Measurements from ENCODE around the gene NEU2.

The NEU2 gene

DNA sequence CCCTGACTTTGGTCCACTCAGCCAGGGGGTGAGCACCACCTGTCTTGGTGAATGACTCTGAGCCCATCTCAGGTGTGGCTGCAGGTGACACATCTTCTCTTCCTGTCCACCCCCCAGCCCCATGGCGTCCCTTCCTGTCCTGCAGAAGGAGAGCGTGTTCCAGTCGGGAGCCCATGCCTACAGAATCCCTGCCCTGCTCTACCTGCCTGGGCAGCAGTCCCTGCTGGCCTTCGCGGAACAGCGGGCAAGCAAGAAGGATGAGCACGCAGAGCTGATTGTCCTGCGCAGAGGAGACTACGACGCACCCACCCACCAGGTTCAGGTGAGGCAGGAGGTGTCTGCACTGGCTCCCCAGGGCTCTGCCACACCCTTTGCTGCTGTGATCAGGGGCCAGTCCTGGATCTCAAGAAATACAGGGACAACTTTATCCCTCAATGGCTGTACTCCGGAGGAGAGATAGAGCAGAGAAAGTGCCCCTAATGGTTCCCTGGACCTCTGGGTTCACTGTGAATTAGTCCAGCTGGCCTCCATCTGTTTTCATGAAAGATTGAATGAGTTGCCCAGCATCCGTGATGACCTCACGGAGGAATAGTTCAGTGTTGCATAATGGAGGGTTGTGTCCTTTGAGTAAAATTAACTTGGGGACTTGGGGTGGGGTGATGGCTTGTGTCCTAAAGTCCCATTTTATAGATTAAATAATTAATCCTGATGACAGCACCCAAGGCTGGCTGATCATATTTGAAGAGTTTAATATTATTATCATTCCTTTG lies at the start of gene NEU2:
Gene NEU2 (plus strand): TSS at position 122 of the 770 bp plus-strand sequence. CDS start 0 bp downstream, at position 122.
- DNase-seq (ENCODE audit: low read depth) = no peak

DNA sequence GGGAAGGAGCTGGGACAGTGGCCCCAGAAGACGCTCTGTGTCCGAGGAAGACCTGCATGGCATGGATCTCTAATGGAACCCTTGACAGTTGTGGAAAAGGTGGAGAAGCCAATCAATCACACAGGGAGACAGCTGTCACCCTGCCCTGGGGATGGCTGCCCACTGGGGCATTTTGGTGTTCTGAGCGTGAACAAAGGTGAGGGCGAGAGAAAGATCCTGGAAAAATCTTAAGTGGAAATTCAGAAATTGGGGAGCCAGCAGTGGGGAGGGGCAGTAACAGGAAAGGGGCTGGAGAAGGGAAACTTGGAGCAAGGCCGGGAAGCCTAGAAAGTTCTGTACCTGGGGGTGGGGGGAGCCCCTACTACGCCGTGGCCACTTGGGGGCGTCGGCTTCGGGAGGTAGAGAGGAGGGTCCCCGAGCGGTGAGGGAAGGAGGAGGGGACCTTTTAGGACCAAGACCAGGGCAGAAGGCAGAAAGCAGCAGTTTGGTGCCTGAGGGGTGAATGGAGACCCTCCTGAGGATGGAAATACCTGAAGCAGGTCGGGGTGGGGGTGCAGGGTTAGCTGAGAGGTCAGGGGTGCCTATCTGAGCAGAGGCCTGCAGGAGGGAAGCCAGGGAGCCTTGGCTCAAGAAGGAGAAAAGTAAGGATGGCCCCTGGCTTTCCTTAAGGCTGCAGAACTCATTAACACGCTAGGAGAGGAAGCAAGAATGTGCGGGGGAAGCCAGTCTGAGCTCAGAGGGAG lies 49.4 kb upstream of the NEU2 start:
- no peak for DNase-seq (ENCODE audit: low read depth)

GRCh38 chr2:232983669-232984140 lies 48.8 kb upstream of the NEU2 start:
- DNase-seq (ENCODE audit: low read depth) = no peak

- no peak for DNase-seq (ENCODE audit: low read depth)
Measured at GRCh38 chr2:232984451-232985207, 47.8 kb upstream of the NEU2 start.

GRCh38 chr2:232986155-232986554 lies 46.3 kb upstream of the NEU2 start:
- DNase-seq (ENCODE audit: low read depth) = no peak

- no peak for DNase-seq (ENCODE audit: low read depth)
Measured at GRCh38 chr2:232993231-232993821, 39.1 kb upstream of the NEU2 start.

DNA sequence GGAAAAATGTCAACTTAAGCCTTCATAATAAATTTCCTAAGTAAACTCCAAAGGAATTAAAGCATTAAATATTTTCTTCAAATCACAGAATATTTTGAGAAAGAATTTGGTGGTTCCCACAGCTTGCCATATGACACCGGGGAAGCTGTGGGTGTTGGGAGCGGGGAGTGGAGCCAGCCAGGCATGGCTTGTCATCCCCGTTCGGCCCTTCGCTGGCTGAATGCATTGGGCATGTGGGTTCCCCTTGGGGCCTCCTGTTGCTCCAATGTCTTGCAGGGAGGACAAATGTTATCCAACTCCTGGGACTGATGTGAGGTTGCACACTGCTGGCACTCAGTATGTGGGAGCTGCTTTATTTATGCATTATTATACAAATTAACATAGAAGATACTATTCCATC lies 38.0 kb upstream of the NEU2 start:
- no peak for DNase-seq (ENCODE audit: low read depth)

- DNase-seq (ENCODE audit: low read depth) = no peak
Measured at GRCh38 chr2:232997749-232998665, 34.5 kb upstream of the NEU2 start.

GRCh38 chr2:232998666-232998985 lies 33.8 kb upstream of the NEU2 start:
- DNase-seq (ENCODE audit: low read depth) = no peak

DNA sequence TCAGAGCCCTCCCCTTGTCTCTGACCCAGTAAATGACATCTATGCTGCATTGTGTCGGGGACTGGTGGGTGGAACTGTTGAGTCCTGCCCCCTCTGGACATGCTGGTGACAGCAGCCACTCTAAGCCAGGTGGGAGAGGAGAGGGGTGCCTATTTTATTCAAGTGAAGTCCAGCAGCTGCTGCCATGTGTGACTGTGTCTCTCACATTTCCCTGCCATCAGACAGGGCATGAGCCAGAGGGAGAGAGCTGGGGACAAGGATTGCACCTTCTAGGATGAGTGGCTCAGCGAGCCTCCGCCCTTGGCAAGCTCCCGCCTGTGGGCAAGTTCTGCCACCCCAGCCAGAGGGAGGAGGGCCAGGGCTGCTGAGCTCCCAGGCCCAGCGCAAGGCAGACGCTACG lies 33.1 kb upstream of the NEU2 start:
- DNase-seq (ENCODE audit: low read depth) = no peak

- DNase-seq (ENCODE audit: low read depth) = no peak
Measured at GRCh38 chr2:233000886-233001750, 31.4 kb upstream of the NEU2 start.

DNA sequence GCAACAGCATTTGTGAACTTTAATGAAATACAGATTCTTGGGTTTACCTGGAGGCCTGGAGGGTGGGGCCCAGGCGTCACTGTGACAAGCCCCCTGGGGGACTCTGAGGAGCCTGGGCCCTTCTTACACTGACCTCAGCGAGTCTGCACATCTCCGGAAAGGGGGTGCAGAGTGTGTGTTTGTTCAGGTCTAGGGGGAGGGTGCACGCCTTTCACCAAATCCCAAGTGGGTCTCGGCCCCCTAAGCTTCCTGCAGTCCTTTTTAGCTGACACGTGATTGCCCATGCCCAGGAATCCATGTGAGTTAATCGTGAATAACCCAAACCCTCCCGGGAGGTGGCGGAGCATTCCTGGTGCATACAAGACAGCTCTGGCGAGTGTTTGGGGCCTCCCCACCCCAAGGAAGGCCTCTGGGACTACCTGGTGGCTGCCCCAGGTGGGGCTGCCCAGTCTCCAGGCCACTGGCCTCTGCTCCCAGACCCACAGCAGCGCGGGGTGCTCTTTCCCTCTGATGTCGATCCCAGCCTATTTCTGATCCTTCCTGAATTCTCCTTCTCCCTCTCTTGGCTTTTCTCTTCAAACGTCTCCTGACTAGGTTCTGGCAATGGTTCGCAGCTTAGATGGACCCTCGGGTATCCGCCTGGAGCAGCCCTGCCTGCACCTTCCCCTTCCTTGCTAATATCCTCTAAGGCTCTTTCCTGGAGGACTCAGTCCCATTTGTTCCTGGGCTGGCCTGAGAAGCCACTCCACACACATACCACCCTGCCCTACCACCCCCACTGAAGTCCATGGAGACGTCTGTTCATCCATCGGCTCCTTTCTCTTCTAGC lies 29.4 kb upstream of the NEU2 start:
- no peak for DNase-seq (ENCODE audit: low read depth)

GRCh38 chr2:233003658-233004555 lies 28.6 kb upstream of the NEU2 start:
- DNase-seq (ENCODE audit: low read depth) = no peak

GRCh38 chr2:233005096-233005495 lies 27.4 kb upstream of the NEU2 start:
- no peak for DNase-seq (ENCODE audit: low read depth)

GRCh38 chr2:233006648-233007047 lies 25.8 kb upstream of the NEU2 start:
- no peak for DNase-seq (ENCODE audit: low read depth)

DNA sequence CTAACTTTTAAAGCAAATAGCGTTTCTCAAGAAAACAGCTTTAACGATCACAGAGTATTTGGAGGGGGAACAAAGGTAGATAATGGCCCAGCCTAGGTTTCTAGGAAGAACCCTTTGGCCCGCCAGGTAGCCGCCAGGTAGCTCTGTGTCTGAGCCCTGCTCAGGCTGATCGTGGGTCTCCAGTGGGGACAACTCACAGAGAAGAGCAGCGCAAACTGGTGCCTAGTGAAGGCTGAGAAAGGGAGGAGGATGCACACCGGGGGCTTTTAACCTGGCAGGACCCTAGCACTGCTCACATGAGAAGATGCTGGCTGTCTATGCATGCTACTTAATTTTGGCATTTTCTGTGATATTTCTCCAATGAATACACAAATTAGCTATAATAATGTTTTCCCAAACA lies 25.2 kb upstream of the NEU2 start:
- no peak for DNase-seq (ENCODE audit: low read depth)

GRCh38 chr2:233007739-233008138 lies 24.7 kb upstream of the NEU2 start:
- no peak for DNase-seq (ENCODE audit: low read depth)

- no peak for DNase-seq (ENCODE audit: low read depth)
Measured at GRCh38 chr2:233009661-233010060, 22.8 kb upstream of the NEU2 start.
